OCI-LY1 (cell line): ENCODE data around the gene TRIM4.
"Not testable (repeated sequence)": the region's sequence is repeated elsewhere in the genome, so short reads cannot be mapped to it uniquely, and the experiment has no call there.

Experiments
- H2AFZ ChIP-seq: fragments of 200-600 bp; sonication (generic), shearing (Covaris generic); 2 replicates; pipeline ENCODE4 v1.6.0; 2014; ENCODE audit warnings: antibody characterized with exemption, mild to moderate bottlenecking, low read length
- H3F3A ChIP-seq: fragments of 200-600 bp; sonication (generic), shearing (Covaris generic); 2 replicates; pipeline ENCODE4 v1.6.0; 2014; ENCODE audit warnings: mild to moderate bottlenecking, antibody characterized with exemption, low read length, moderate library complexity; ENCODE audit not compliant: insufficient read depth
- H3K27ac ChIP-seq: fragments of 200-600 bp; sonication (generic); 2 replicates; pipeline ENCODE4 v1.5.1; 2014; ENCODE audit warnings: low read length, mixed run types, mild to moderate bottlenecking, low read depth; ENCODE audit not compliant: poor library complexity, severe bottlenecking
- H3K27me3 ChIP-seq: fragments of 200-600 bp; sonication (generic); 2 replicates; pipeline ENCODE4 v1.6.0; 2014; ENCODE audit warnings: antibody characterized with exemption, mild to moderate bottlenecking, low read length, moderate library complexity; ENCODE audit not compliant: insufficient read depth
- H3K36me3 ChIP-seq: fragments of 200-600 bp; sonication (generic); 2 replicates; pipeline ENCODE4 v1.6.1; 2014; ENCODE audit warnings: mild to moderate bottlenecking, antibody characterized with exemption, low read length, moderate library complexity, mixed read lengths; ENCODE audit not compliant: insufficient read depth
- H3K4me1 ChIP-seq: fragments of 200-600 bp; sonication (generic); 2 replicates; pipeline ENCODE4 v1.5.1; 2014; ENCODE audit warnings: mild to moderate bottlenecking, low read length, moderate library complexity; ENCODE audit not compliant: insufficient read depth, severe bottlenecking
- H3K4me2 ChIP-seq: fragments of 200-600 bp; sonication (generic), shearing (Covaris generic); 2 replicates; pipeline ENCODE4 v1.6.1; 2014; ENCODE audit warnings: low read length
- H3K4me3 ChIP-seq: fragments of 200-600 bp; sonication (generic); 2 replicates; pipeline ENCODE4 v1.5.1; 2014; ENCODE audit warnings: low read length, low read depth, mild to moderate bottlenecking, mixed read lengths; ENCODE audit not compliant: poor library complexity, severe bottlenecking
- H3K79me2 ChIP-seq: fragments of 200-600 bp; shearing (Covaris generic); 2 replicates; pipeline ENCODE4 v1.6.1; 2016; ENCODE audit warnings: mixed run types, low read length, mixed read lengths; ENCODE audit not compliant: insufficient read depth
- H3K9ac ChIP-seq: fragments of 200-600 bp; sonication (generic), shearing (Covaris generic); 2 replicates; pipeline ENCODE4 v1.6.1; 2014; ENCODE audit warnings: mild to moderate bottlenecking, low read length, mixed read lengths
- H3K9me2 ChIP-seq: fragments of 200-600 bp; sonication (generic), shearing (Covaris generic); 2 replicates; pipeline ENCODE4 v1.6.1; 2014; ENCODE audit warnings: low read depth, mild to moderate bottlenecking, low read length, mixed read lengths
- H3K9me3 ChIP-seq: fragments of 200-600 bp; shearing (Covaris generic); 2 replicates; pipeline ENCODE4 v1.6.1; 2014; ENCODE audit warnings: low read length, mixed read lengths
- H4K20me1 ChIP-seq: fragments of 200-600 bp; sonication (generic), shearing (Covaris generic); 2 replicates; pipeline ENCODE4 v1.6.0; 2016; ENCODE audit warnings: mild to moderate bottlenecking, low read length; ENCODE audit not compliant: insufficient read depth
- EZH2 ChIP-seq: fragments of 200-600 bp; sonication (generic), shearing (Covaris generic); IDR thresholded peaks from 2 replicates; pipeline ENCODE4 v1.8.0; 2017; ENCODE audit warnings: borderline replicate concordance, mixed run types, mild to moderate bottlenecking, antibody characterized with exemption, low read length, moderate library complexity, mixed read lengths
- TF ChIP-seq, protein P1 (sequence below): fragments of 200-600 bp; sonication (generic), shearing (Covaris generic); IDR thresholded peaks from 2 replicates; pipeline ENCODE4 v1.5.1; 2017; ENCODE audit warnings: mild to moderate bottlenecking, antibody characterized with exemption, low read length, moderate library complexity, mixed read lengths

TRIM4 gene

DNA sequence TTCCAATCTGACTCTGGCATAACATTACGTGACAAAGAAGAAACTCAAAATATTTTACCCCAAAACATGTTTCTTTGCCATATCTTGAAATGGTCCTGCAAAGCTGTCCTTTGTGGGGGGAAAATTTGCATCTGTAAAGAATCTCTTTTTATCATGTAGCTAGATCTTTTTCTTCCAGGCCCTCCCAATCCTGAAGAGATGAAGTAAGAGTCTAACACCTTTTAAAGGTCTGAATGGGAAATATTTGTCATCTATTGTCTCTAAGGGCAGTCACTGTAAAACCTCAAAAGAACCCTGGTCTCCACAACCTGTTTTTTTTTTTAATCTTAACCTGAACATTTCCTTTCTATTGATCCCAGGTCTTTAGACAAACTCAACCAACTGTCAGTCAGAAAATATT lies 51.1 kb downstream of the TRIM4 start:
- Histone ChIP-seq H3K4me3 (no peak overlapping the region), H2AFZ (no peak overlapping the region), H3K9me3 (no peaks in the 10 kb centered on the region), H3K36me3 (no peaks in the 10 kb centered on the region), H3K27me3 (no peaks in the 10 kb centered on the region), H3F3A (no peaks in the 10 kb centered on the region), H3K27ac (no peak overlapping the region), H3K4me1 (no peaks in the 10 kb centered on the region), H3K9me2 (no peaks in the 10 kb centered on the region), H4K20me1 (no peaks in the 10 kb centered on the region), H3K4me2 (no peak overlapping the region), H3K79me2 (no peaks in the 10 kb centered on the region), H3K9ac (no peak overlapping the region)
- TF ChIP-seq, protein P1, sequence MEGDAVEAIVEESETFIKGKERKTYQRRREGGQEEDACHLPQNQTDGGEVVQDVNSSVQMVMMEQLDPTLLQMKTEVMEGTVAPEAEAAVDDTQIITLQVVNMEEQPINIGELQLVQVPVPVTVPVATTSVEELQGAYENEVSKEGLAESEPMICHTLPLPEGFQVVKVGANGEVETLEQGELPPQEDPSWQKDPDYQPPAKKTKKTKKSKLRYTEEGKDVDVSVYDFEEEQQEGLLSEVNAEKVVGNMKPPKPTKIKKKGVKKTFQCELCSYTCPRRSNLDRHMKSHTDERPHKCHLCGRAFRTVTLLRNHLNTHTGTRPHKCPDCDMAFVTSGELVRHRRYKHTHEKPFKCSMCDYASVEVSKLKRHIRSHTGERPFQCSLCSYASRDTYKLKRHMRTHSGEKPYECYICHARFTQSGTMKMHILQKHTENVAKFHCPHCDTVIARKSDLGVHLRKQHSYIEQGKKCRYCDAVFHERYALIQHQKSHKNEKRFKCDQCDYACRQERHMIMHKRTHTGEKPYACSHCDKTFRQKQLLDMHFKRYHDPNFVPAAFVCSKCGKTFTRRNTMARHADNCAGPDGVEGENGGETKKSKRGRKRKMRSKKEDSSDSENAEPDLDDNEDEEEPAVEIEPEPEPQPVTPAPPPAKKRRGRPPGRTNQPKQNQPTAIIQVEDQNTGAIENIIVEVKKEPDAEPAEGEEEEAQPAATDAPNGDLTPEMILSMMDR: no peak
- no peak for TF ChIP-seq EZH2

DNA sequence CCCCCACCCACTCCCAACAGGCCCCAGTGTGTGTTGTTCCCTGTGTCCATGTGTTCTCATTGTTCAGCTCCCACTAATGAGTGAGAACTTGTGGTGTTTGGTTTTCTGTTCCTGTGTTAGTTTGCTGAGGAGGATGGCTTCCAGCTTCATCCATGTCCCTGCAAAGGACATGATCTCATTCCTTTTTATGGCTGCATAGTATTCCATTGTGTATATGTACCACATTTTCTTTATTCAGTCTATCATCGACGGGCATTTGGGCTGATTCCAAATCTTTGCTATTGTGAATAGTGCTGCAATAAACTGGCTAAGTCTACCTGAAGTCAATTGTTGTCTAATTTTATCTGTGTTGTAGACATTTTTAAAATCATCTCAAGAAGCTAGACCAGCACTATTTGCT lies 51.9 kb downstream of the TRIM4 start:
- H3F3A ChIP-seq, H3K79me2 ChIP-seq, H3K4me3 ChIP-seq: not testable (repeated sequence)

DNA sequence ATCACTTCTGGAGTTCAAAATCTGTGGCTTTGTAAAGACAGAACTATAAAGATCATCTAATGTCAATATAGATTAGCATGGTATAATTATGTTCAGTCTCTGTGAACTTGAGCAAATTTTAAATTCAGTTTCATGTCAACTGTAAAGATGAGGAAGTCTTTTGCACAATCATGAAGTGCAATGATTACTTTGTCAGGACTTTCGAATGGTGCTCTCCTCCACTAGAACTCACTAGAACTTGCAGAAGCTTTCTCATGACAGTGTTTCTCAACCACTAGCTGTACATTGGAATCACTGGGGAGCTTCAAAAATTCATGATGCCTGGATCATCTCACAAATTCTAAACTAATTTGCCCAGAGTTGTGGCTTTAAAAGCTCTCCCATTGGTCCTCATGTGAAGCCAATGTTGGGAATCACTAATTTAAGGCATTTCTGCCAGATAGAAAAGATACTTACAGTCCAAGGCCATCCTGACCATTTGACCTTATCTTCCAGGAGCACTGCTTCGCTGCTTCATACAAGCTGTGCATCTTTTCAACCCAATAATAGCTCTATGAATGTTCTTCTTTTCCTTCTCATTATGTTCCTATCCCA lies 55.4 kb downstream of the TRIM4 start:
- TF ChIP-seq, protein P1: no peak
- TF ChIP-seq EZH2: no peak
- Histone ChIP-seq H3K4me2 (no peak overlapping the region), H2AFZ (no peak overlapping the region), H3K36me3 (no peaks in the 10 kb centered on the region), H3K9me3 (no peaks in the 10 kb centered on the region), H3K27me3 (0 out of 2 replicates have a peak, but pooled peaks cover 3% of the 10 kb centered on the region), H3F3A (no peaks in the 10 kb centered on the region), H3K9me2 (no peaks in the 10 kb centered on the region), H3K79me2 (no peaks in the 10 kb centered on the region), H3K9ac (no peak overlapping the region), H3K4me1 (no peaks in the 10 kb centered on the region), H3K4me3 (no peak overlapping the region), H4K20me1 (no peaks in the 10 kb centered on the region), H3K27ac (no peak overlapping the region)

More for the DNA sequence above, 51.9 kb downstream of the TRIM4 start:
- not testable (repeated sequence) for H3K4me2 ChIP-seq, H3K4me1 ChIP-seq, H4K20me1 ChIP-seq, H3K9me2 ChIP-seq, H3K27me3 ChIP-seq, H3K27ac ChIP-seq, H3K36me3 ChIP-seq, H3K9ac ChIP-seq, H2AFZ ChIP-seq, H3K9me3 ChIP-seq
